A549 (cell line): Measurements from ENCODE around the gene CNTN2. TPM values are rescaled to one million over a fixed set of nuclear protein-coding genes. Genes with fewer than 3 reads are reported as not detected.

Source experiments
- ATAC-seq, 2 experiments: fragments of 200-7000 bp in 1 of 2; fragments of >200 bp in 1 of 2; cut with Nextera tagmentation in 1 of 2; cut with Tn5 transposase in 1 of 2; 3 replicates each; pipeline versions ENCODE4 v1.8.0 to v1.9.1; 2018 to 2020; ENCODE audit warnings: mild to moderate bottlenecking in 1 of 2, moderate library complexity in 1 of 2
- CTCF ChIA-PET: fragments of 300-600 bp; sonication (Branson Sonifier 250); formaldehyde crosslinking; extraction: SDS; loops from one replicate; lab custom pipeline; 2021; ENCODE audit warnings: antibody characterized with exemption, inconsistent platforms; lab: Yijun Ruan, JAX
- POLR2A ChIA-PET: fragments of 350-600 bp; formaldehyde crosslinking; extraction: SDS; loops from one replicate; lab custom pipeline; 2021; ENCODE audit warnings: antibody characterized with exemption, inconsistent platforms; lab: Yijun Ruan, JAX
- DNase-seq, 2 experiments: peaks; one replicate each; pipeline versions ENCODE4 v3.0.0 to v3.0.0-alpha.2; 2011 to 2016; ENCODE audit warnings: low read depth in 1 of 2, low spot score in 1 of 2
- FAIRE-seq: peaks from 2 replicates; lab custom pipeline; 2011; peaks lifted over from hg19 to GRCh38; lab: Jason Lieb, UNC
- H3K27ac ChIP-seq, 2 experiments: fragments of >200 bp; sonication (Bioruptor Twin); formaldehyde crosslinking; 3 replicates each; pipeline ENCODE4 v1.5.1; 2016 to 2017
- H3K4me1 ChIP-seq: fragments of >200 bp; sonication (Bioruptor Twin); formaldehyde crosslinking; 3 replicates; pipeline ENCODE4 v1.6.1; 2016
- H3K4me2 ChIP-seq: fragments of >200 bp; sonication (Bioruptor Twin); formaldehyde crosslinking; 3 replicates; pipeline ENCODE4 v1.6.1; 2016
- H3K4me3 ChIP-seq: fragments of >200 bp; sonication (Bioruptor Twin); formaldehyde crosslinking; 3 replicates; pipeline ENCODE4 v1.5.1; 2016
- H3K9me3 ChIP-seq: fragments of >200 bp; sonication (Bioruptor Twin); formaldehyde crosslinking; 3 replicates; pipeline ENCODE4 v1.6.1; 2016
- CEBPB ChIP-seq, 2 experiments: fragments of >200 bp in 1 of 2; sonication (Bioruptor Twin) in 1 of 2; formaldehyde crosslinking in 1 of 2; IDR thresholded peaks; 2 replicates each; pipeline ENCODE4 v1.6.1; 2012 to 2016
- CHD2 ChIP-seq: fragments of 150-350 bp; IDR thresholded peaks from 2 replicates; pipeline ENCODE4 v1.6.1; 2014; ENCODE audit warnings: low read length; ENCODE audit not compliant: partially characterized antibody
- E2F6 ChIP-seq: IDR thresholded peaks from 2 replicates; pipeline ENCODE4 v1.6.1; 2012; ENCODE audit warnings: low read depth, borderline replicate concordance
- EHF ChIP-seq: fragments of 250-450 bp; sonication (Bioruptor Pico); IDR thresholded peaks from 2 replicates; pipeline ENCODE4 v1.5.0; 2020; ENCODE audit warnings: mild to moderate bottlenecking
- ESRRA ChIP-seq: fragments of 150-350 bp; IDR thresholded peaks from 2 replicates; pipeline ENCODE4 v1.6.1; 2014; ENCODE audit warnings: mild to moderate bottlenecking, low read length, borderline replicate concordance
- FOSL2 ChIP-seq, 2 experiments: fragments of 450-650 bp in 1 of 2; fragments of >200 bp in 1 of 2; sonication (Bioruptor Twin) in 1 of 2; formaldehyde crosslinking; IDR thresholded peaks; 2 replicates each; pipeline versions ENCODE4 v1.5.0 to v1.6.1; 2016 to 2020; ENCODE audit warnings: mild to moderate bottlenecking in 1 of 2, moderate library complexity in 1 of 2
- FOXS1 ChIP-seq: fragments of 250-450 bp; sonication (Bioruptor Pico); IDR thresholded peaks from 2 replicates; pipeline ENCODE4 v1.5.0; 2020; ENCODE audit warnings: mild to moderate bottlenecking, moderate library complexity
- GATA3 ChIP-seq: IDR thresholded peaks from 2 replicates; pipeline ENCODE4 v1.6.1; 2012; ENCODE audit warnings: borderline replicate concordance
- HEYL ChIP-seq: fragments of 250-450 bp; sonication (Bioruptor Pico); IDR thresholded peaks from 2 replicates; pipeline ENCODE4 v1.8.0; 2021; ENCODE audit warnings: mild to moderate bottlenecking, moderate library complexity
- HOXA7 ChIP-seq: fragments of 250-450 bp; sonication (Bioruptor Pico); IDR thresholded peaks from 2 replicates; pipeline ENCODE4 v1.5.0; 2020; ENCODE audit warnings: mild to moderate bottlenecking, moderate library complexity
- HOXB13 ChIP-seq: fragments of 250-450 bp; sonication (Bioruptor Pico); IDR thresholded peaks from 2 replicates; pipeline ENCODE4 v1.5.0; 2020; ENCODE audit warnings: low read depth, mild to moderate bottlenecking, moderate library complexity
- JUN ChIP-seq, 2 experiments: fragments of >200 bp; sonication (Bioruptor Twin); formaldehyde crosslinking; IDR thresholded peaks; 2 replicates in 1 of 2; 3 replicates in 1 of 2; pipeline ENCODE4 v1.6.1; 2016 to 2017
- KDM1A ChIP-seq: fragments of 200-600 bp; sonication (generic); IDR thresholded peaks from 2 replicates; pipeline ENCODE4 v1.6.1; 2016; ENCODE audit warnings: low read depth, mild to moderate bottlenecking
- NFE2L2 ChIP-seq: fragments of 150-350 bp; conservative IDR thresholded peaks from 2 replicates; pipeline ENCODE4 v1.6.1; 2014; ENCODE audit warnings: low read length
- NR3C1 ChIP-seq: fragments of >200 bp; sonication (Bioruptor Twin); formaldehyde crosslinking; IDR thresholded peaks from 3 replicates; pipeline ENCODE4 v1.6.1; 2017
- RAD21 ChIP-seq, 2 experiments: fragments of >200 bp in 1 of 2; sonication (Bioruptor Twin) in 1 of 2; formaldehyde crosslinking in 1 of 2; IDR thresholded peaks in 1 of 2; conservative IDR thresholded peaks in 1 of 2; 2 replicates in 1 of 2; 3 replicates in 1 of 2; pipeline ENCODE4 v1.6.1; 2012 to 2018; ENCODE audit warnings: inconsistent platforms in 1 of 2
- TFCP2L1 ChIP-seq: fragments of 250-450 bp; sonication (Bioruptor Pico); IDR thresholded peaks from 2 replicates; pipeline ENCODE4 v1.5.0; 2021; ENCODE audit warnings: mild to moderate bottlenecking
- USF2 ChIP-seq: fragments of 450-650 bp; IDR thresholded peaks from 2 replicates; pipeline ENCODE4 v1.6.1; 2014; ENCODE audit warnings: antibody characterized with exemption
- ZC3H11A ChIP-seq: fragments of 450-650 bp; IDR thresholded peaks from 2 replicates; pipeline ENCODE4 v1.6.1; 2014; ENCODE audit warnings: antibody characterized with exemption, mild to moderate bottlenecking
- ZSCAN20 ChIP-seq: fragments of 250-450 bp; sonication (Bioruptor Pico); IDR thresholded peaks from 2 replicates; pipeline ENCODE4 v1.8.0; 2022; ENCODE audit warnings: mild to moderate bottlenecking, moderate library complexity
- WGBS: methylation state at CpG from one replicate; pipeline ENCODE4 v1.1.6; 2017; ENCODE audit errors: missing lambda C conversion rate; 5-methylcytosine and 5-hydroxymethylcytosine counted together
- polyA plus RNA-seq, 4 experiments: library from polyadenylated mRNA; depleted of rRNA in 3 of 4; stranded (reverse); fragments of >200 nt; fragmentation: RNase III in 1 of 4; extraction: RNeasy Plus Mini Kit Qiagen cat#74134 plus additional on column Dnase treatment in 1 of 4; gene quantifications; 2 replicates in 3 of 4; 3 replicates in 1 of 4; pipeline ENCODE4 v1.2.3, GENCODE V29; 2011 to 2017
- TF ChIP-seq, protein P1 (sequence below): fragments of >200 bp; sonication (Bioruptor Twin); formaldehyde crosslinking; IDR thresholded peaks from 3 replicates; pipeline ENCODE4 v1.6.1; 2016

The CNTN2 gene
- polyA plus RNA-seq, 2 of the 4 experiments (the other 2 are of a cell fraction) = not detected

GRCh38 chr1:205048382-205048781 is 5.4 kb downstream of the CNTN2 start:
- 56% methylated on average over 8 of the region's 9 CpGs for WGBS
- FAIRE-seq (no peak), DNase-seq (no peak), ATAC-seq (no peak)
- ChIA-PET CTCF (interaction anchor here (1.0 to 4.4 kb wide), 5 partner anchors 10 to 73 kb away, joined by 3 to 38 read pairs (median 5); no protein-coding TSS in a partner anchor), POLR2A (interaction anchor here (0.7 kb wide), 1 partner anchor 33 kb away, joined by 3 read pairs; no protein-coding TSS in a partner anchor)
- no peaks in the 10 kb centered on the region for H3K9me3 ChIP-seq
- H3K4me3 ChIP-seq = no peak overlapping the region
- no peak for TF ChIP-seq RAD21 (conservative IDR thresholded peaks at IDR 0.05 in 1 of 2, IDR thresholded peaks at IDR 0.05 in 1 of 2)
- TF ChIP-seq NR3C1 = no peak
- TF ChIP-seq ZSCAN20 (CRISPR knock-in tag) = no peak
- TF ChIP-seq EHF (CRISPR knock-in tag) = no peak
- no peak for TF ChIP-seq USF2
- TF ChIP-seq FOSL2 (IDR thresholded peaks at IDR 0.05) = no peak
- TF ChIP-seq FOSL2 (CRISPR knock-in tag; IDR thresholded peaks at IDR 0.05) = no peak
- TF ChIP-seq CHD2 = no peak
- no peak for TF ChIP-seq GATA3
- TF ChIP-seq, protein P1, sequence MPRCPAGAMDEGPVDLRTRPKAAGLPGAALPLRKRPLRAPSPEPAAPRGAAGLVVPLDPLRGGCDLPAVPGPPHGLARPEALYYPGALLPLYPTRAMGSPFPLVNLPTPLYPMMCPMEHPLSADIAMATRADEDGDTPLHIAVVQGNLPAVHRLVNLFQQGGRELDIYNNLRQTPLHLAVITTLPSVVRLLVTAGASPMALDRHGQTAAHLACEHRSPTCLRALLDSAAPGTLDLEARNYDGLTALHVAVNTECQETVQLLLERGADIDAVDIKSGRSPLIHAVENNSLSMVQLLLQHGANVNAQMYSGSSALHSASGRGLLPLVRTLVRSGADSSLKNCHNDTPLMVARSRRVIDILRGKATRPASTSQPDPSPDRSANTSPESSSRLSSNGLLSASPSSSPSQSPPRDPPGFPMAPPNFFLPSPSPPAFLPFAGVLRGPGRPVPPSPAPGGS = no peak
- TF ChIP-seq ZC3H11A = no peak
- TF ChIP-seq KDM1A = no peak
- no peak for TF ChIP-seq FOXS1 (CRISPR knock-in tag)
- no peak for TF ChIP-seq HOXB13 (CRISPR knock-in tag)
- no peak for TF ChIP-seq NFE2L2
- no peak for TF ChIP-seq HEYL (CRISPR knock-in tag)
- no peak for TF ChIP-seq HOXA7
- no peak for TF ChIP-seq E2F6
- H3K27ac ChIP-seq = no peak overlapping the region
- no peak overlapping the region for H3K4me2 ChIP-seq
- peaks cover under 1% of the 10 kb centered on the region; the same call in 1 of the 3 replicates for H3K4me1 ChIP-seq

DNA sequence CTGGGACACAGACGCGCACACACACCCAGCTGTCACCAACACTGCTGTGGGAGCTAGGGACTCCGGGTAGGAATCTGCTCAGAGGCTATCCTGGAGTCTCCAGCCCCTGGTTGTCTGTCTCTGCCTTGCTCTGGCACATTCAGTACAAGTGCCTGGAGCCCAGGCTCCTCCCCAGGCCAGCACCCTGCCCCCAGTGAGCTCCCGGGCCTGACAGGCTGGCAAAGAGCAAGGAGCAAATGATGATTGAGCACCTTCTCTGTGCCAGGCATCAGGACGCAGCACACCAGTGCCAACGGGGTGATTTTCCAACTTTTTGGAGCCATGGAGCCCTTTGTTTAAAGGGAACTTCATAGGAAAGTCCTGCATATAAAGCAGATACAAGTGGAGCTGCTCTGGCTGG is 6.5 kb downstream of the CNTN2 start:
- Histone ChIP-seq H3K27ac (no peak overlapping the region), H3K4me1 (no peaks in the 10 kb centered on the region), H3K4me3 (no peak overlapping the region), H3K4me2 (no peak overlapping the region), H3K9me3 (no peaks in the 10 kb centered on the region)
- ATAC-seq = no peak
- DNase-seq = no peak
- CTCF ChIA-PET = interaction anchor here (1.0 to 4.4 kb wide), 6 partner anchors 12 to 74 kb away, joined by 3 to 38 read pairs (median 5); no protein-coding TSS in a partner anchor
- no peak for TF ChIP-seq ZC3H11A
- no peak for TF ChIP-seq JUN (IDR thresholded peaks at IDR 0.05)
- TF ChIP-seq ESRRA = no peak
- TF ChIP-seq, protein P1 = no peak
- no peak for TF ChIP-seq TFCP2L1 (CRISPR knock-in tag)
- TF ChIP-seq ZSCAN20 (CRISPR knock-in tag) = no peak
- TF ChIP-seq CEBPB (IDR thresholded peaks at IDR 0.05) = no peak
- TF ChIP-seq USF2 = no peak
- 31% methylated on average over 5 of the region's 6 CpGs for WGBS
- FAIRE-seq = no peak
- POLR2A ChIA-PET = no interaction called here
